ENCODE measurements around the gene KRT78. TPM values are rescaled to one million over a fixed set of nuclear protein-coding genes. Genes with fewer than 3 reads are reported as not detected.

Gene KRT78
- total and polyA plus RNA-seq, 2 experiments from 2014 or later, result not detected

- Histone ChIP-seq H3K4me3 (no peak overlapping the region), H3K27ac (no peak overlapping the region), H3K4me1 (ENCODE audit: low read depth) (no peaks in the 10 kb centered on the region), H3K27me3 (no peaks in the 10 kb centered on the region), H3K36me3 (no peaks in the 10 kb centered on the region), H3K9me3 (ENCODE audit: low read depth) (no peaks in the 10 kb centered on the region)
- DNase-seq (ENCODE audit: low read depth in 1 of 2, low spot score in 1 of 2), result no peak
- TF ChIP-seq CTCF (IDR thresholded peaks at IDR 0.05; ENCODE audit: low read depth, low read length), result no peak
These were observed 17.5 kb downstream of the KRT78 start for GRCh38 chr12:52831251-52831650.

- Histone ChIP-seq H3K27ac (no peak overlapping the region), H3K4me1 (ENCODE audit: low read depth) (no peaks in the 10 kb centered on the region), H3K9me3 (ENCODE audit: low read depth) (no peaks in the 10 kb centered on the region), H3K4me3 (no peak overlapping the region), H3K36me3 (no peaks in the 10 kb centered on the region), H3K27me3 (no peaks in the 10 kb centered on the region)
- no peak for TF ChIP-seq CTCF (IDR thresholded peaks at IDR 0.05; ENCODE audit: low read depth, low read length)
- DNase-seq (ENCODE audit: low read depth in 1 of 2, low spot score in 1 of 2), result no peak
These were observed 18.6 kb downstream of the KRT78 start for GRCh38 chr12:52829986-52830770.

GRCh38 chr12:52828591-52829021 is 20.2 kb downstream of the KRT78 start:
- no peak for TF ChIP-seq CTCF (IDR thresholded peaks at IDR 0.05; ENCODE audit: low read depth, low read length)
- H3K4me3 ChIP-seq, result no peak overlapping the region

GRCh38 chr12:52828156-52828555 is 20.6 kb downstream of the KRT78 start:
- H3K4me3 ChIP-seq, result no peak overlapping the region
- H3K27me3 ChIP-seq, result no peaks in the 10 kb centered on the region
- no peaks in the 10 kb centered on the region for H3K36me3 ChIP-seq
- TF ChIP-seq CTCF (IDR thresholded peaks at IDR 0.05; ENCODE audit: low read depth, low read length), result no peak
- no peak for DNase-seq (ENCODE audit: low read depth in 1 of 2, low spot score in 1 of 2)
- H3K27ac ChIP-seq, result no peak overlapping the region
- H3K4me1 ChIP-seq (ENCODE audit: low read depth), result no peaks in the 10 kb centered on the region
- no peaks in the 10 kb centered on the region for H3K9me3 ChIP-seq (ENCODE audit: low read depth)

More at GRCh38 chr12:52828591-52829021, 20.2 kb downstream of the KRT78 start:
- Histone ChIP-seq H3K36me3 (no peaks in the 10 kb centered on the region), H3K4me1 (ENCODE audit: low read depth) (no peaks in the 10 kb centered on the region), H3K27ac (no peak overlapping the region), H3K27me3 (no peaks in the 10 kb centered on the region), H3K9me3 (ENCODE audit: low read depth) (no peaks in the 10 kb centered on the region)
- peak in 1 of 2 donors; percentile 65 for DNase-seq (ENCODE audit: low read depth in 1 of 2, low spot score in 1 of 2)

- H3K27me3 ChIP-seq, result no peaks in the 10 kb centered on the region
- H3K4me3 ChIP-seq, result no peak overlapping the region
- no peaks in the 10 kb centered on the region for H3K4me1 ChIP-seq (ENCODE audit: low read depth)
- no peaks in the 10 kb centered on the region for H3K9me3 ChIP-seq (ENCODE audit: low read depth)
- H3K27ac ChIP-seq, result no peak overlapping the region
- no peaks in the 10 kb centered on the region for H3K36me3 ChIP-seq
- no peak for TF ChIP-seq CTCF (IDR thresholded peaks at IDR 0.05; ENCODE audit: low read depth, low read length)
- DNase-seq (ENCODE audit: low read depth in 1 of 2, low spot score in 1 of 2), result no peak
These were observed 21.2 kb downstream of the KRT78 start for GRCh38 chr12:52827499-52828090.
